ENCODE measurements around the gene ALG14. TPM values are rescaled to one million over a fixed set of nuclear protein-coding genes. Genes with fewer than 3 reads are reported as not detected.

Gene ALG14
- total RNA-seq, 1 experiment from 2014 or later = 13.0 TPM

DNA sequence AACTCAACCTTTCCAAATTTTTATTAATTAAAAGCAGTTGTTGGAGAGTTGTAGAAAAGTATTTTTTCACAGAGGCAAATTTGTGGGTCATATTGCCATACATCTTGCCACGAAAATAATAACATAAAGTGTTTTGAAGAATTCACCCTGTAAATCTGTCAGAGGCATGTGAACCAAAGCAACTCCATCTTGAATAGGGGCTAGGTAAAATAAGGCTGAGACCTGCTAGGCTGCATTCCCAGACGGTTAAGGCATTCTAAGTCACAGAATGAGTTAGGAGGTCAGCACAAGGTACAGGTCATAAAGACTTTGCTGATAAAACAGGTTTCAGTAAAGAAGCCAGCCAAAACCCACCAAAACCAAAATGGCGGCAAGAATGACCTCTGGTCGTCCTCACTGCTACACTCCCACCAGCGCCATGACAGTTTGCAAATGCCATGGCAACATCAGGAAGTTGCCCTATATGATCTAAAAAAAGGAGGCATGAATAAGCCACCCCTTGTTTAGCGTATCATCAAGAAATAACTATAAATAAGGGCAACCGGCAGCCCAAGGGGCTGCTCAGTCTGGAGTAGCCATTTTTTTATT lies 141.4 kb downstream of the ALG14 start:
- no peaks in the 10 kb centered on the region for H3K9me3 Mint-ChIP-seq (ENCODE audit: unreplicated experiment)
- H3K36me3 Mint-ChIP-seq (ENCODE audit: insufficient read depth, unreplicated experiment) = no peaks in the 10 kb centered on the region
- H3K4me1 Mint-ChIP-seq (ENCODE audit: insufficient read depth, unreplicated experiment) = peaks cover 14% of the 10 kb centered on the region
- TF ChIP-seq, protein P1, sequence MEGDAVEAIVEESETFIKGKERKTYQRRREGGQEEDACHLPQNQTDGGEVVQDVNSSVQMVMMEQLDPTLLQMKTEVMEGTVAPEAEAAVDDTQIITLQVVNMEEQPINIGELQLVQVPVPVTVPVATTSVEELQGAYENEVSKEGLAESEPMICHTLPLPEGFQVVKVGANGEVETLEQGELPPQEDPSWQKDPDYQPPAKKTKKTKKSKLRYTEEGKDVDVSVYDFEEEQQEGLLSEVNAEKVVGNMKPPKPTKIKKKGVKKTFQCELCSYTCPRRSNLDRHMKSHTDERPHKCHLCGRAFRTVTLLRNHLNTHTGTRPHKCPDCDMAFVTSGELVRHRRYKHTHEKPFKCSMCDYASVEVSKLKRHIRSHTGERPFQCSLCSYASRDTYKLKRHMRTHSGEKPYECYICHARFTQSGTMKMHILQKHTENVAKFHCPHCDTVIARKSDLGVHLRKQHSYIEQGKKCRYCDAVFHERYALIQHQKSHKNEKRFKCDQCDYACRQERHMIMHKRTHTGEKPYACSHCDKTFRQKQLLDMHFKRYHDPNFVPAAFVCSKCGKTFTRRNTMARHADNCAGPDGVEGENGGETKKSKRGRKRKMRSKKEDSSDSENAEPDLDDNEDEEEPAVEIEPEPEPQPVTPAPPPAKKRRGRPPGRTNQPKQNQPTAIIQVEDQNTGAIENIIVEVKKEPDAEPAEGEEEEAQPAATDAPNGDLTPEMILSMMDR (IDR thresholded peaks at IDR 0.05; ENCODE audit: unreplicated experiment) = no peak
- no peak overlapping the region for H3K27ac Mint-ChIP-seq (ENCODE audit: low read depth, unreplicated experiment)
- BruUV-seq (replicated peaks) = no TSS peak
- ChIA-PET CTCF (no interaction called here), POLR2A (no interaction called here)
- intact Hi-C loops (cut with micrococcal nuclease) = loop anchor here (10.0 kb wide), 1 partner anchor 303 kb away; the partner anchor contains the start of gene RWDD3
- H3K4me3 Mint-ChIP-seq (ENCODE audit: unreplicated experiment) = no peak overlapping the region
- no peaks in the 10 kb centered on the region for H3K27me3 Mint-ChIP-seq (ENCODE audit: insufficient read depth, unreplicated experiment)
- no peak for DNase-seq (ENCODE audit: unreplicated experiment)

DNA sequence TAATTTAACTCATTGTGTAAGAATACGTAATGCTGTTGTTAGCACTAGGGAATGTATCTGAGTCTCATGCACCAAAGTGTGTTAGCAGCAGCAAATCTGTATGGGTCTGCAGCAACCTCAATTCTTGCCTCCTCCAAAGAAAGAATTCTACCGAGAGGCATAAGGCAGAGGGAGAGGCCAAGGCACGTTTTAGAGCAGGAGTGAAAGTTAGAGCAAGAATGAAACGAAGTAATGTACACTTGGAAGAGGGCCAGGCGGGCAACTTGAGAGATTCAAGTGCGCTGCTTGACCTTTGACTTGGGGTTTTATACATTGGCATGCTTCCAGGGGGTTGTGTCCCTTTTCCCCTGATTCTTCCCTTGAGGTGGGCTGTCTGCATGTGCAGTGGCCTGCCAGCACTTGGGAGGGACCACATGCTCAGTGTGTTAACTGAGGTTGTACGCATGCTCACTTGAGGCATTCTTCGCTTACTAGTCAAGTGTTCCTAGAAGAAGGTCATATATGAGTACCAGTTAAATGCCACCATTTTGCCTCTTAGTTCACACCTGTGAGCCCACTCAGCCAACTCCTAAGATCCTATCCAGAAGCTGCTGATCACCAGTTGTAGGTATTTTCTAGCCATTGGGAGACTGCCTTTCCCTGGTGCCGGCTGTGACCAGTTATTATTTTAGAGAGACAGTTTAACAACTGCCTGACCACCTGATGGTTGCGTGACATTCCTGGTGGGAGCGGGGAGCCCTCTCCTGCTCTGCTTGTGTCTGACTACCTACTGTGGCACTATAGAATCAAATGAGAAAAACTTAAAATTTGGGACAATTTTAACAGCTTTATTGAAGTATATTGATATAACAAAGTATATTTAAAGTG lies 143.2 kb downstream of the ALG14 start:
- CTCF ChIA-PET = interaction anchor here (0.6 kb wide), 1 partner anchor 303 kb away, joined by 3 read pairs; no protein-coding TSS in a partner anchor
- POLR2A ChIA-PET = no interaction called here
- Mint-ChIP-seq H3K4me1 (ENCODE audit: insufficient read depth, unreplicated experiment) (peaks cover 6% of the 10 kb centered on the region), H3K27ac (ENCODE audit: low read depth, unreplicated experiment) (no peak overlapping the region), H3K36me3 (ENCODE audit: insufficient read depth, unreplicated experiment) (no peaks in the 10 kb centered on the region), H3K4me3 (ENCODE audit: unreplicated experiment) (no peak overlapping the region), H3K9me3 (ENCODE audit: unreplicated experiment) (no peaks in the 10 kb centered on the region), H3K27me3 (ENCODE audit: insufficient read depth, unreplicated experiment) (no peaks in the 10 kb centered on the region)
- no TSS peak for BruUV-seq (replicated peaks)
- TF ChIP-seq, protein P1 (IDR thresholded peaks at IDR 0.05; ENCODE audit: unreplicated experiment) = no peak
- intact Hi-C loops (cut with micrococcal nuclease) = loop anchor here (10.0 kb wide), 2 partner anchors 45 to 305 kb away; partner anchors contain the start of gene RWDD3
- no peak for DNase-seq (ENCODE audit: unreplicated experiment)

DNA sequence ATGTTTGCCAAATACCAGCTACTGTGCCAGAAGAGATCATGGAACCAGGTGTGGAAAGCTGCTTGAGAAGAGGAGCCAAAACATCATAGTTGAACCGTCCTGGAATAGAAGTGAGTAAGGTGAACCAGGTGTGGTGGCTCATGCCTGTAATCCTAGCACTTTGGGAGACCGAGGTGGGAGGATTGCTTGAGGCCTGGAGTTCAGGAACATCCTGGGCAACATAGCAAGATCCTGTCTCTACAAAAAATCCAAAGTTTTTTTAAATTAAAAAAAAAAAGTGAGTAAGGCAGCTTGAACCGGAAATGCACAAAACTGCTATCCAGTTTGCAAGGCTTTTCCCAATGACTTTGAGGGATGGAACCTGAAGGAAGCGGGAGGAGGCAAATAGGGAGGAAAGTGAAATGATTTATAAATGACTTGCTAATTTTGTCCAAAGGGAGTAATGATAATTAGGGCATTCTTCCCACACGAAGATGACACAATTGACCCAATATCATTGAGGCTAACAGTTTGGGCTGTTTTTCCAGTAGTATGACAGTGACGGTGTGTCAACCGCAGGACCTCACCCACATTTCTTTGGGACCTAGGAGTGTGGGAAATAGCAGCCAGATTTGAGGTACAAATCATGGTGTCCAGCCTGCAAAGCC lies 144.3 kb downstream of the ALG14 start:
- no peak overlapping the region for H3K27ac Mint-ChIP-seq (ENCODE audit: low read depth, unreplicated experiment)
- TF ChIP-seq, protein P1 (IDR thresholded peaks at IDR 0.05; ENCODE audit: unreplicated experiment) = no peak
- H3K27me3 Mint-ChIP-seq (ENCODE audit: insufficient read depth, unreplicated experiment) = no peaks in the 10 kb centered on the region
- no peak for DNase-seq (ENCODE audit: unreplicated experiment)
- no peak overlapping the region for H3K4me3 Mint-ChIP-seq (ENCODE audit: unreplicated experiment)
- H3K36me3 Mint-ChIP-seq (ENCODE audit: insufficient read depth, unreplicated experiment) = no peaks in the 10 kb centered on the region
- H3K9me3 Mint-ChIP-seq (ENCODE audit: unreplicated experiment) = no peaks in the 10 kb centered on the region
- peaks cover 15% of the 10 kb centered on the region for H3K4me1 Mint-ChIP-seq (ENCODE audit: insufficient read depth, unreplicated experiment)
- ChIA-PET POLR2A (interaction anchor here (0.6 to 1.3 kb wide), 3 partner anchors 31 to 94 kb away, joined by 3 to 5 read pairs (median 3); no protein-coding TSS in a partner anchor), CTCF (interaction anchor here (1.1 kb wide), 1 partner anchor 74 kb away, joined by 3 read pairs; no protein-coding TSS in a partner anchor)
- intact Hi-C loops (cut with micrococcal nuclease) = loop anchor here (10.0 kb wide), 1 partner anchor 46 kb away; no protein-coding TSS in a partner anchor
- no TSS peak for BruUV-seq (replicated peaks)
